ENCODE measurements around the gene ST3GAL2. TPM values are rescaled to one million over a fixed set of nuclear protein-coding genes. Genes with fewer than 3 reads are reported as not detected.

ST3GAL2 gene
- total and polyA plus RNA-seq, 2 donors from 2014 or later: 10.6 to 28.6 TPM

GRCh38 chr16:70374213-70374612 lies 64.7 kb downstream of the ST3GAL2 start:
- H3K9ac ChIP-seq (ENCODE audit: low read length in 3 of 3): no peak overlapping the region
- H3K27ac ChIP-seq (ENCODE audit: low read depth in 2 of 2, low read length in 2 of 2): no peak overlapping the region
- no peak overlapping the region for H3K4me3 ChIP-seq (ENCODE audit: low read length in 3 of 3)
- intact Hi-C loops (cut with DNase I): no loop called here
- H3K36me3 ChIP-seq (ENCODE audit: control insufficient read depth in 2 of 3, insufficient read depth in 3 of 3, low read length in 3 of 3): peaks cover 4 to 18% (median 12%) of the 10 kb centered on the region in 3 donors
- FAIRE-seq (no peak), DNase-seq (no peak)
- no peaks in the 10 kb centered on the region for H3K9me3 ChIP-seq (ENCODE audit: control insufficient read depth in 2 of 3, insufficient read depth in 1 of 3, low read length in 3 of 3)
- H3K27me3 ChIP-seq (ENCODE audit: control insufficient read depth, insufficient read depth, low read length): no peaks in the 10 kb centered on the region
- TF ChIP-seq CTCF (IDR thresholded peaks at IDR 0.05; ENCODE audit: borderline replicate concordance, extremely low read depth, insufficient read depth): no peak
- H3K4me1 ChIP-seq (ENCODE audit: control insufficient read depth in 2 of 3, insufficient read depth in 2 of 3, low read depth in 1 of 3, low read length in 3 of 3): no peaks in the 10 kb centered on the region

- DNase-seq: no peak
- peaks cover 4 to 18% (median 13%) of the 10 kb centered on the region in 3 donors for H3K36me3 ChIP-seq (ENCODE audit: control insufficient read depth in 2 of 3, insufficient read depth in 3 of 3, low read length in 3 of 3)
- FAIRE-seq: no peak
Measured at GRCh38 chr16:70372921-70373728, 65.8 kb downstream of the ST3GAL2 start.

GRCh38 chr16:70370924-70371323 lies 68.0 kb downstream of the ST3GAL2 start:
- H3K4me1 ChIP-seq (ENCODE audit: control insufficient read depth in 2 of 3, insufficient read depth in 2 of 3, low read depth in 1 of 3, low read length in 3 of 3): no peaks in the 10 kb centered on the region
- no peaks in the 10 kb centered on the region for H3K27me3 ChIP-seq (ENCODE audit: control insufficient read depth, insufficient read depth, low read length)
- TF ChIP-seq CTCF (IDR thresholded peaks at IDR 0.05; ENCODE audit: borderline replicate concordance, extremely low read depth, insufficient read depth): no peak
- no peak overlapping the region for H3K9ac ChIP-seq (ENCODE audit: low read length in 3 of 3)
- FAIRE-seq: no peak
- peaks cover 2 to 18% (median 13%) of the 10 kb centered on the region in 3 donors for H3K36me3 ChIP-seq (ENCODE audit: control insufficient read depth in 2 of 3, insufficient read depth in 3 of 3, low read length in 3 of 3)
- H3K9me3 ChIP-seq (ENCODE audit: control insufficient read depth in 2 of 3, insufficient read depth in 1 of 3, low read length in 3 of 3): no peaks in the 10 kb centered on the region
- no peak for DNase-seq
- no peak overlapping the region for H3K27ac ChIP-seq (ENCODE audit: low read depth in 2 of 2, low read length in 2 of 2)
- H3K4me3 ChIP-seq (ENCODE audit: low read length in 3 of 3): no peak overlapping the region
- intact Hi-C loops (cut with DNase I): no loop called here

More at GRCh38 chr16:70372921-70373728, 65.8 kb downstream of the ST3GAL2 start:
- no peak overlapping the region for H3K9ac ChIP-seq (ENCODE audit: low read length in 3 of 3)
- H3K4me3 ChIP-seq (ENCODE audit: low read length in 3 of 3): no peak overlapping the region
- H3K9me3 ChIP-seq (ENCODE audit: control insufficient read depth in 2 of 3, insufficient read depth in 1 of 3, low read length in 3 of 3): no peaks in the 10 kb centered on the region
- no peak for TF ChIP-seq CTCF (IDR thresholded peaks at IDR 0.05; ENCODE audit: borderline replicate concordance, extremely low read depth, insufficient read depth)
- H3K27ac ChIP-seq (ENCODE audit: low read depth in 2 of 2, low read length in 2 of 2): no peak overlapping the region
- no peaks in the 10 kb centered on the region for H3K27me3 ChIP-seq (ENCODE audit: control insufficient read depth, insufficient read depth, low read length)
- H3K4me1 ChIP-seq (ENCODE audit: control insufficient read depth in 2 of 3, insufficient read depth in 2 of 3, low read depth in 1 of 3, low read length in 3 of 3): no peaks in the 10 kb centered on the region
- intact Hi-C loops (cut with DNase I): no loop called here
